Measurements from ENCODE around the gene FOXP1. TPM values are rescaled to one million over a fixed set of nuclear protein-coding genes. Genes with fewer than 3 reads are reported as not detected.

FOXP1 gene
- total RNA-seq, 1 donor from 2014 or later, result 33.2 TPM

GRCh38 chr3:71450162-71450561 lies 133.4 kb downstream of the FOXP1 start:
- no peak for TF ChIP-seq CTCF (IDR thresholded peaks at IDR 0.05; ENCODE audit: insufficient read depth, low read length, severe bottlenecking)
- no peaks in the 10 kb centered on the region for H3K27me3 ChIP-seq (ENCODE audit: control insufficient read depth, insufficient read depth, low read length)
- no peak for FAIRE-seq
- no peak for DNase-seq (ENCODE audit: low read depth)
- H3K36me3 ChIP-seq (ENCODE audit: control insufficient read depth, insufficient read depth, low read length), result no peaks in the 10 kb centered on the region
- H3K4me3 ChIP-seq (ENCODE audit: low read depth, low read length), result no peak overlapping the region

- H3K36me3 ChIP-seq (ENCODE audit: control insufficient read depth, insufficient read depth, low read length), result no peaks in the 10 kb centered on the region
- peak; percentile 96 for DNase-seq (ENCODE audit: low read depth)
- no peaks in the 10 kb centered on the region for H3K27me3 ChIP-seq (ENCODE audit: control insufficient read depth, insufficient read depth, low read length)
- no peak for TF ChIP-seq CTCF (IDR thresholded peaks at IDR 0.05; ENCODE audit: insufficient read depth, low read length, severe bottlenecking)
- no peak for FAIRE-seq
- no peak overlapping the region for H3K4me3 ChIP-seq (ENCODE audit: low read depth, low read length)
These were observed 135.7 kb downstream of the FOXP1 start for GRCh38 chr3:71447803-71448202.

- FAIRE-seq, result peak; percentile 66
- H3K27me3 ChIP-seq (ENCODE audit: control insufficient read depth, insufficient read depth, low read length), result no peaks in the 10 kb centered on the region
- H3K36me3 ChIP-seq (ENCODE audit: control insufficient read depth, insufficient read depth, low read length), result no peaks in the 10 kb centered on the region
- H3K4me3 ChIP-seq (ENCODE audit: low read depth, low read length), result no peak overlapping the region
- DNase-seq (ENCODE audit: low read depth), result no peak
- TF ChIP-seq CTCF (IDR thresholded peaks at IDR 0.05; ENCODE audit: insufficient read depth, low read length, severe bottlenecking), result no peak
These were observed 136.3 kb downstream of the FOXP1 start for GRCh38 chr3:71447197-71447596.

GRCh38 chr3:71446734-71447133 lies 136.8 kb downstream of the FOXP1 start:
- Histone ChIP-seq H3K4me3 (ENCODE audit: low read depth, low read length) (no peak overlapping the region), H3K36me3 (ENCODE audit: control insufficient read depth, insufficient read depth, low read length) (no peaks in the 10 kb centered on the region), H3K27me3 (ENCODE audit: control insufficient read depth, insufficient read depth, low read length) (no peaks in the 10 kb centered on the region)
- FAIRE-seq, result peak; percentile 13
- no peak for TF ChIP-seq CTCF (IDR thresholded peaks at IDR 0.05; ENCODE audit: insufficient read depth, low read length, severe bottlenecking)
- DNase-seq (ENCODE audit: low read depth), result no peak

- no peak overlapping the region for H3K4me3 ChIP-seq (ENCODE audit: low read depth, low read length)
- no peaks in the 10 kb centered on the region for H3K36me3 ChIP-seq (ENCODE audit: control insufficient read depth, insufficient read depth, low read length)
- DNase-seq (ENCODE audit: low read depth) (no peak), FAIRE-seq (no peak)
- TF ChIP-seq CTCF (IDR thresholded peaks at IDR 0.05; ENCODE audit: insufficient read depth, low read length, severe bottlenecking), result no peak
- no peaks in the 10 kb centered on the region for H3K27me3 ChIP-seq (ENCODE audit: control insufficient read depth, insufficient read depth, low read length)
These were observed 137.3 kb downstream of the FOXP1 start for GRCh38 chr3:71446260-71446659.

- Histone ChIP-seq H3K27me3 (ENCODE audit: control insufficient read depth, insufficient read depth, low read length) (no peaks in the 10 kb centered on the region), H3K4me3 (ENCODE audit: low read depth, low read length) (no peak overlapping the region), H3K36me3 (ENCODE audit: control insufficient read depth, insufficient read depth, low read length) (no peaks in the 10 kb centered on the region)
- no peak for TF ChIP-seq CTCF (IDR thresholded peaks at IDR 0.05; ENCODE audit: insufficient read depth, low read length, severe bottlenecking)
- DNase-seq (ENCODE audit: low read depth) (no peak), FAIRE-seq (peak; percentile 73)
These were observed 138.7 kb downstream of the FOXP1 start for GRCh38 chr3:71444861-71445259.

All from bronchial epithelial cell (primary cell).